HG03025 (cell line): ENCODE data around the gene HECTD4.
"Not testable (repeated sequence)": the region's sequence is repeated elsewhere in the genome, so short reads cannot be mapped to it uniquely, and the experiment has no call there.

ENCODE experiments used
- ATAC-seq: cut with Tn5 transposase; IDR thresholded peaks from one replicate; pipeline ENCODE4 v1.9.1; 2021; ENCODE audit warnings: mild to moderate bottlenecking, moderate library complexity; ENCODE audit not compliant: unreplicated experiment, low FRiP score

Gene HECTD4

DNA sequence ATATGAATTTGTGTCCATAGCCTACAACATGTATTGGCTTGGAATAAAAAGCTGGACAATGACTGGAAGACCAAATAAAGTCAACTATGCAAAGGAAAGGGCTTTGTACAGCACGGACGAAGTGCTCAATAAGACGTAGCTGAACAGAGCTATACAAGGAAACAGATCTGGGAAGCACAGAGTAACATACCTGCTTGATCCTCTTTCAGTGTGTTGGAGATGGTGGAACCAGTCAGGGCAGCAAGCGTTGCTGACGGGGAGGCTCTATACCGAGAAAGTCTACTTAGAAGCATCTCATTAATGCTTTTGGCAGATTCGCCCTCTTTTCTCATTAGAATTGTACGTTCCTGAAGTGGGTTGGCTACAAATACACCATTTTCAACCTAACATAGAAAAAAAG, 99.3 kb downstream of the HECTD4 start:
- ATAC-seq, result no peak

DNA sequence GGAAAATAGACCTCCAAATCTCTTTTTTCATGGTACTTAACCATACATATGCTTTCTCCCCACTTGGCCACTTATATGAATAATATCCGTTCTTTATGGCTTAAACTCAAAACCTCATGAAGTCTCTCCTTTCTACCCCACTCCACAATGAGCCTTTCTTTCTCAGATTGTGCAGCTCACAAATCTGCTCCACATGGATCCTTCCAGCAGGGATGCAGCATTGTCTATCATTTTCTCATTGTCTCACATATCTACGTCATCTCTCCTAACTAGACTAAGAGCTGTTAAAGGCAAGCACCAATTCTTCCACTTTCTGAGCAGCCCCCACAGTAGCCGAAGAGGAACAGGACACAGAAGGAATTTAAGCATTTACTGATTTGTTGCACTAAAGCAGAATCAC, 106.4 kb downstream of the HECTD4 start:
- ATAC-seq, result no peak

DNA sequence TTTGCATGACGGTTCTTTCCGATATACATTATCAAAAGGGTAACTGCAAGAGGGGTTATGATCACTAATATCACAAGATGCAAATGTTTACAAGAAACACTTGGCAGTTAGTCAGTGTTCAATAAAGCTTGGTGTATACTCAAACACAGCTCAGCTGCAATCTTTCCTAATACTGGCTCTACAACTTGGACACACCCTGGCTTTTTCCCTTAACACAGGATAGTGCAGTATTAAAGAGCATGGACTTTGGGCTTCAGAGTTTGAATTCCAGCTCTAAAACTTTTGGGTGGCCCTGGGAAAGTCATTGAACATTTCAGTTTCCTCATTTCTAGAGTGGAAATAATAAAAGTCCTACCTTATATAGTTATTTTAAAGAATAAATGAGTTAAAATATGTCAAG, 107.0 kb downstream of the HECTD4 start:
- ATAC-seq, result no peak

DNA sequence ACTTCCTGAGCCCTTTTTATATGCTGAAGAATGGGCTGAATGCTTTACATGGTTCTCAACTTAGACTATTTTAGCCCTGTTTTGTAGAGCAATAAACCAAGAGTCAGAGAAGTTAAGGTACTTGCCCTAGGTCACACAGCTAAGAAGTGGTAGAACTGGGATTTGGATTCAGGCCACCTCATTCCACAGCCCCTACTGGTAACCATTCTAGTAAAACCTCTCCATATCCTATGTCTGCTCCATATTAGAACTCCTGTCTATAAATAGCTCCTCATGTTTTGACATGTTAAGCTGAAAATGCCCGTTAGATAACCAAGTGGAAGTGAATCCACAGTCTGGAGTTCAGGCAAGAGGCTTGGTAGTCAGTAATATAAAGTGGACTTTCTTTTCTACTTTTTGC, 111.6 kb downstream of the HECTD4 start:
- no peak for ATAC-seq

DNA sequence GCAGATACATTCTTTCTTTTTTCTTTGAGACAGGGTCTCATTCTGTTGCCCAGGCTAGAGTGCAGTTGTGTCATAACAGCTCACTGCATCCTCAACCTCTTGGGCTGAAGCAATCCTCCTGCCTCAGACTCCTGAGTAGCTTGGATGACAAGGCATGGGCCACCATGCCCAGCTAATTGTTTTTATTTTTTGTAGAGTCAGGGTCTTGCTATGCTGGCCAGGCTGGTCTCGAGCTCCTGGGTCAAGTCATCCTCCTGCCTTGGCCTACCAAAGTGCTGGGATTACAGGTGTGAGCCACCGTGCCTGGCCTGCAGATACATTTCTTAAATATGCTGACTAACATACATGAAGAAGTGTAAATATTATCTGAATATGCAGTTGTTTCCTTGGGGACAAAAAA, 115.8 kb downstream of the HECTD4 start:
- no peak for ATAC-seq

DNA sequence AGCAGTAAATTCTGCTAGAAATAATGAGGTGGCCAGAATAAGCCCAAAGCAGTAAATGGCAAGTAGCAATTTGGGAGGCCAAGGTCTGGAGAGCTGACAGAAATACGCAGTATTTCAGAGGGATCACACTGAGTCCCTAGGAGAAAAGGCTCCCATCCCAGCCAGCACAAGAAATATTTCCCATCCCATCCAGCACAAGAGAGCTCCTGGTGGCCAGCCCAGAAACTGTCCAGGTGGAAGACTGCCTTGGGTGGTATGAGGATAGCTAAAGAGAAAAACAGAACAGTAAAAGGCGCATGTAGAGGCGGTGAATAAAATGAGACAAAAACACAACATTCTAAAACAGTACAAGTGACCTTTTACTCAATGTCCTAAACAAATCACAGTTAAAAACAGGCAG, 120.7 kb downstream of the HECTD4 start:
- no peak for ATAC-seq

DNA sequence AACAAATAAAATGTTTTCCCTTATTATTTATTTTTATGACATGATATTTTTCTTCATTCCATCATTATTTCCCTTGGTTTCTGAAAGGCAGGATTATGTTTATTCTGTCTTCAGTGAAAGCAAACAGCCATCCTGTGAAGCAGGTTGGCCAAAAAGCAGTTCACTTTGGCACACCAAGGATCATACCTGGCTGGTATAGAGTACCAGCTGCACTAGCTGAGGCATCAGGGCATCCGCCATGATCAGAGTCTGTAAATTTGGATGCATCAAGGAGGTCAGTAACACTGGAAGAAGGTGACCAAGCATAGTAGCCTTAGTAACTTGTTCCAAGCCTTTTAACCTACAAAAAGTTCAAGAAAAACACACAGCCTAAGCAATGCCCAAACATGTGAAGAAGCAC, 123.3 kb downstream of the HECTD4 start:
- no peak for ATAC-seq

DNA sequence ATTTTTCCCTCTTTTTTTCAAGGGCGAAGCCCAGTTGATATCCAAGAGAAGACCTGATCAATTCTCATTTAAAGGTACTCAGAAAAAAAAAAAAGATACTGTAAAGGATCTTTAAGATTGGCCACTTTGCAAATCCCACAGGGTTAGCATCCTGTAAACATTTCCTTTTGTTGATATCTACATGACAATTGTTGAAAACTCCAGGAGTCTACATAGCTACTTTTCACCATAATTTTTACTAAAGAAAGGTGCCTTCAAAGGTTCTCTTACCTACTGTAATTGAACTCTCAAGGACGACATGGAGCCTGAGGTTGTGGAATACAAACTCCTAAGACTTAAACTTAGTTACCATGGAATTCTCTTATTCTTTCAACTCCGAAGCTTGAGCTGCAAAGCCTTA, 125.5 kb downstream of the HECTD4 start:
- ATAC-seq, result no peak

DNA sequence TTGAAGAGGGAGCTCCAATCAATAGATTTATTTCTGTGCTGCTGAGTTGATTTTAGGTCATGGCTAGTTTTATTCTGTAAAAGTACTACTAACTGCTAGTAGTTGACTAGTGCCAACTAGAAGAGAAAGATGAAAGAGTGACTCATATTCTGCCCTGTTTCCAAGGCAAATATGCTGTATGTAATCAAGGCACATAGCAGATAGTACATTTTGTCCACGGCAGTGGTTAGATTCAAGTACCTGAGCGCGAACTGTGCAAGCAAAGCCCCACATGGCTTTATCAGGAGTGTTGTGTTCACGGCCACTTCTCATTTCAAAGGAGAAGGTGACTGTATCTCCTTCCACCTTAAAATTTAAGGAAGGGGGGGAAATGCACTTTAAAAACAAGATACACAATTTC, 130.0 kb downstream of the HECTD4 start:
- ATAC-seq, result no peak

DNA sequence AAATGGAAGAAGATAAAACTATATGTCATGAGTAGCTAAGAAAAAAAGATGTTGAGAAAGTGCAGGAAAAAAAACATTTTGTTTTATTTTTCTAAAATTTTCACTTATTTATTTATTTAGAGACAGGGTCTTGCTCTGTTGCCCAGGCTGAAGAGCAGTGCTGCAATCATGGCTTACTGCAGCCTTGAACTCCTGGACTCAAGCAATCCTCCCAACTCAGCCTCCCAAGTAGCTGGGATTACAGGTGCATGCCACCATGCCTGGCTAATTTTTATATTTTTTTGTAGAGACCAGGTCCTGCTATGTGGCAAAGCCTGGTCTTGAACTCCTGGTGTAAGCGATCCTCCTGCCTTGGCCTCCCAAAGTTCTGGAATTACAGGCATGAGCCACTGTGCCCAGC, 137.3 kb downstream of the HECTD4 start:
- not testable (repeated sequence) for ATAC-seq

DNA sequence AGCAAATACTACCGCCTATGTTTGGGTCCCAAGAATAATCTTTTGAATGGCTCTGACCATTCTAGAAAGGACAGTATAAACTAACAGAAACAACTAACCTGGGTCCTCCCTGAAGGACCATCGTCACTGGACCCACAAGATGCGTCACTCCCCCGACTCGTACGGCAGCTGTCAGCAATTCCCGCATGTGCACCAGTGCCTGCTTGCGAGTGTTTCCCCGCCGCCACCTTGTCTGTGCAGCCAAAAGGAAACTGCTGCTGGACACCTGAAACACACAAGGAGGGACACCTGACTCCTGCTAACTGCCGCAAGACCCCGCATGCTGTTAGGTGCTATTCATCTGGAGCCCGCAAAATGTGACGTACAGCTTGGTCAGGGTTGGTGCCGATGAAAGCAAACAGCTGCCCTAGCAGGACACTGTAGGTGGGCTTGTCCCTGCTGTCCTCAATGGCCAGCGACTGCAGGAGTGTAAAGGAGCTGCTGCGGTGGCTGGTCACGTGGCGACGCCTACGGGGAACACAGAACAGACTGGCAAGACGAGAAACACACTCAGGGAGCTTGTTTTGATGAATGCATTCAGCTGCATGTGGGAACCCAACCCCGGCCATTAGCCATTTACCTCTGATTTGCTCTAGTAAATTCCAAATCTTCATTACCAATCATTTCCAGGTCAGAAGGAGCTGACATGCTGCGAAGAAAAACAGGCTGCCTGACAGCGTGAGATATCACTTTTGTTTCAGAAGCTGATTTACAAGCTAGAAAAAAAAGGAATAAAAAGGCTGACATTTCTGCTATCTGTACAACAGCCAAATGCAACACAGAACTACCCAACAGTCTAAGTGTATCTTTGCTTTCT, 138.7 kb downstream of the HECTD4 start:
- ATAC-seq, result no peak

DNA sequence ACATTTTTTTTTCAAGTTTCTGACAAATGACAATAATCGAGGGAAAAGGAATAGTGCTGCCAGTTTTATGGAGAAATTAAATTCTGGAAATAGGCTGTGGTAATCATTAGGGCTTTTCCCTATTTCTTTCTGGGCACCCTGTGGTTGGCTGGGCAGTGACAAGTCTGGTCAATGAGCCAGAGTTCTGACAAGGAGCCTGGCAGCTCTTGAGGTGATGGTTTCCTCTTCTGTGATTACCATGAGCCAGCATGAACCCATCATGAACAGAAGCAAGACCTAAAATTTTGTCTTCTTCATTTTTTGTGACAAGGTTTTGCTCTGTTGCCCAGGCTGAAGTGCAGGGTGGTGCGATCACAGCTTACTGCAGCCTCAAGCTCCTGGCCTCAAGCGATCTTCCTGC, 141.1 kb downstream of the HECTD4 start:
- ATAC-seq, result no peak

DNA sequence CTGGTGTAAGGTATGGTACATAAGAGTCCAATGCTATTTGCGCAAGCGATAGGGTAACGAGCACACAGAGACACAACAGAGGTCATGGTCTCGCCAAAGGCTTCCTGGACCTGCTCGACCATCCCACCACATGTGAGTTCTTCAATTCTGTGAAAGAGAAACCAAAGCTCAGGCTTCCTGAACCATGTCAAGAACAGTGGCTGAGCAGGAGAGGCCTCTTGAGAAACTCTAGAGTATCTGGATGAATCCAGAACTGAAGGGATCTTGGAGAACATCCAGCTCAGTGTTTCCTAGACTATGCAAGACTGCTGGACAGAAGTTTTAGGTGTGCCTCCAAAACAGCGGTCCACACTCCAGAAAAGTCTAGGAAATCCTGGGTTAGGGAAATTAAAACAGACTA, 142.3 kb downstream of the HECTD4 start:
- no peak for ATAC-seq

DNA sequence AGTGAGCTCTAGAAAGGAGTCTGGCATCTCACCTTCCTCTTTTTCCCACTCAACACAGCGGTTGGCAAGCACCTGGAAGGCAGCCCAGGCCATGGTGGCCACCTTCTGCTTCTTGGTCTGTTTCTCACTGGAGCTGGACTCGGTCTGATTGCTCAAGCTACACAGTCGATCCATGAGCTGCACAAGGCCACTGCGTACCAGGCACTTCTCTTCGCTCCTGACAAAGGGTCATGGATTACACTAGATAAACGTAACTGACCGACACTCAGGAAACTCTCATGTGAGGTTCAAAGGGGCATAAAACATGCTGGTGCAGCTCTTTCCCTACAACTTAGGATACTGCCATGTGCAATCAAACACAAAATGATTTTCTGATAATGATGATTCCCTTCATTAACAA, 143.2 kb downstream of the HECTD4 start:
- ATAC-seq, result no peak

DNA sequence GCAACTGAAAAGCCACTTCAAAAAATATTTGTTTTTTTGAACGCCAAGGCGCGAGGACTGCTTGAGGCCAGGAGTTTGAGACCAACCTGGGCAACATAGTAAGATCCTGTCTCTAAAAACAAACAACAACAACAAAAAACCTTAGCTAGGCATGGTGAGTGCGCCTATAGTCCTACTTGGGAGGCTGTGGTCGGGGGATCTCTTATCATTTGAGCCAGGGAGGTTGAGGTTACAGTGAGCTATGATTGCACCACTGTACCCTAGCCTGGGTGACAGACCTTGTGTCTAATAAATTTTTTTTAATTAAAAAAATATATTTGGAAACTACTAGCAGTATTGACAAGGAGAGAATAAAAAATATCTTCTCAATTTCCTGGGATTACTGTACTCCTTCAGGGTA, 143.8 kb downstream of the HECTD4 start:
- ATAC-seq, result no peak

DNA sequence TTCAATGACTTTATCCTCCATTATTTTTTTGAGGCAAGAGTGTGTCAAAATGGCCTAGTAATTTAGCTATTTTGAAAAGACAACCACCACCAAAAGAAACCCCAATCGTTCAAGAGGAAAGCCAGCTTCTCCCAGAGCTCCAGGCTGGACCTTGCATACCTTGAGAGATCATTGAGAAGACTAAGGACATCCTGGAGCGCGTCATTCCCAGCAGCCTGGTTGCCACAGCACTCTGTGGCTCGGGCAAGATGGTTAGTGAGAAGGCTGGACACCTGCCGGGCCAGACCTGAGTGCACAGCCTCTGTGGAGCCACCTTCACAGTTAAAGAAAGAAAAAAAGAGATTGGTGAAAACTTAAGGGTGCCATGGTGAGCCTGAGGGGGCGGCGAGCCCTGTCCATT, 145.4 kb downstream of the HECTD4 start:
- no peak for ATAC-seq

DNA sequence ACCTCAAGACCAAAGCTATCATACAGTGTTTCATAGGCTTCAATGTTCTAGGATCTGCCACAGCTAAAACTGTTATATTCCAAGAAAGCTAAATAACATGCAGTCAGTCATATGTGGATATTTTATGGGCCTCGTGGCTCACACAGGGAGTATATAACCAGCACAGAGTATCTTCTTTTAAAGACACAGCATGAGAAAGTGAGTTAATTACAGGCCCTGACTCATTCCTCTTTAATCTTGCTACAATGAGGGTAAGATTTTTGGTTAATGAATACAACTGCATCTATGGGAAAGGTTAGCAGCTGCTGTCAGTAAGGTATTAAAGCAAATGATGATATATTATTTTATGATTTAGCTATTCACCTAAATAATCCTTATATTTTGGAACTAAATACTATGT, 145.8 kb downstream of the HECTD4 start:
- no peak for ATAC-seq

DNA sequence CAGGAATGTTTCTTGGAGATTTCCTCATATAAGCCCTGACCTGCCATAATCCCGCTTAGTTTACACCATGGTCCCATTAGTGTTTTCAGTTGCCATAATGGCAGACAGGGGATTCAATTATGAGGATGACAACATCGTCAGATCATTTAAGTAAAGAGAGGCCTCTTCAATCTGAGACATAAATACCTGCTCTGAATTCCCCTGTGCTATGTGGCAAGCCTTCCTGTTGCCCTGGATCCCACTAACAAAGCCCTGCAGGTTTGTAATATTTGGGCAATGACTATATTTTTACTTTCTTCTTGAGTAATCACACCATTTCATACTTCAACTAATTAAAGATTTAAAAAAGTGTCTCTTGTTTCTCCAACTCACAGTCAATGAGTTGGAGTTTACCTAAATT, 147.9 kb downstream of the HECTD4 start:
- ATAC-seq, result no peak

DNA sequence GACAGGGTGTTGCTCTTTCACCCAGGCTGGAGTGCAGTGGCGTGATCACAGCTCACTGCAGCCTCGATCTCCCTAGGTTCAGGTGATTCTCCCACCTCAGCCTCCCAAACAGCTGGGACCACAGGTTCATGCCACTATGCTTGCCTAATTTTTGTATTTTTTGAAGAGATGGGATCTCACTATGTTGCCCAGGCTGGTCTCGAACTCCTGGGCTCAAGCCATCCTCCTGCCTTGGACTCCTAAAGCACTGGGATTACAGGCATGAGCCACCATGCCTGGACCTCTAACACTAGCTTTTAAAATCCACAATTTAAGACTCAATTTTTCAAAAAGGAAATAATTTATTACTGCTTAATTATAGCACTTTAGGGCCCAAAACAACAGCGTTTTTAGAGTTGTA, 149.0 kb downstream of the HECTD4 start:
- no peak for ATAC-seq

DNA sequence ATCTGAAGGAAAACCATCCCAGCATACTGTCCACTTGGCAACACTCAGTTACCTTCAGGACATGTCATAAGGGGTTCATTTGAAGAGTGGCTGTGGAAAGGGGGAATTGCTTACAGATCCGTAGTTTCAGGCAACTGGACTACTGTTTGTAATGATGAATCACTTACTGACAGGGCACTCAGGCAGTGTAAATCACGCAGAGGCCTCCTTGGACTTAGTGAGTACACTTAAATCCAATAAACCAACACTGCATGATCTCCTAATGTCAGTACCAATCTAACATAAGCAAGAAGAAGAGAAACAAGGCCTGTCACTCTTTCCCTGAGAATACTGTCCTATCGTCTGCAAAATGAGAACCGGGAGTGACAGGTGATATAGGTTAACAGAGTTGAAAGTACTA, 152.1 kb downstream of the HECTD4 start:
- ATAC-seq, result no peak

DNA sequence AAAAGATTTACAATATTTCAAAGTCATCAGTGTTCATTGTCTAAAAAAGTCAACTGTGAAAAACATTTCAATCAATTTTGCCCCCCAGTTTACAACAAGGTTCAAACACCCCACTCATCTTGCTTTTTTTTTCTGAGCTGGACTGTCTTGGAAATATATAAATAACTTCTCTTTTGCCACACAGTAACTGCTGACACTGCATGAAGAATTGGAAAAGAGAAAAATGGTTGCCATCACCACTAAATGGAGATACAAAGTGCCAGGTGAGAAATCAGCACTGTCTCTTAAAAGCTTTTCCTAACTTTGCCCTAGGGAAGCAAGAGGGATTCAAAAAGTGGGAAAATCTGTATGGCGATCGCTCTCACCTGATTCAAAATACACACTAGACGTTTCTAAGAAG, 155.5 kb downstream of the HECTD4 start:
- ATAC-seq, result no peak

DNA sequence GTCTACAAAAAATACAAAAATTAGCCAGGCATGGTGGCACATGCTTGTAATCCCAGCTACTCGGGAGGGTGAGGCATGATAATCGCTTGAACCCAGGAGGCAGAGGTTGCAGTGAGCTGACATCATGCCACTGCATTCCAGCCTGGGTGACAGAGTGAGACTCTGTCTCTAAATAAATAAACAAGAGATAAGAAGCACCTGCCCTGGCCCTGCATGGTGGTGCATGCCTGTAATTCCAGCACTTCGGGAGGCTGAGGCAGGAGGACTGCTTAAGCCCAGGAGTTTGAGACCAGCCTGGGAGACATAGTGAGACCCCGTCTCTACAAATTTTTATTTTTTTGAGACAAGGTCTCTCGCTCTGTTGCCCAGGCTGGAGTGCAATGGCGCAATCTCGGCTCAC, 161.6 kb downstream of the HECTD4 start:
- ATAC-seq, result not testable (repeated sequence)

DNA sequence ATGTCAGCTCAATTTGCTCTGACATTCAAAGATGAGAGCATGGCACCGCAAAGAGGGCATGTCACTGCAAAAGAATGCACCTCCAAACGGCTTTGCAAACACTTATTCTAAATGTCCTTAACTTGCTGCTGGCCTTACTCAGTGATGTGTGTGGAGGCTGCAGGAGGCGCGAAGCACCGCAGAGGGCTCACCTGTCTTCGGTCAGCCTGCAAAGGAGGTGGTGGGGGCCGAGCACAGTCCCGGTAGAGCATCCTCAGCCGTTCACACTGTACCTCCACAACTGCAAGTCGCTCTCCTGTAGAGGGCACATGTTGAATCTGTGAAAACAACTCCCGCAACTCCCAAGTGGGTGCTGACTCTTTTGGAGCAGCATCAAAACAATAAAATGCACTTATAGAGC, 163.0 kb downstream of the HECTD4 start:
- ATAC-seq, result no peak
